Activated B cell treated with CpG ODN at 0.5 μM for 24 hours (primary cell): Measurements from ENCODE around the gene TTBK1. TPM values are rescaled to one million over a fixed set of nuclear protein-coding genes. Genes with fewer than 3 reads are reported as not detected.

ENCODE experiments used
- ATAC-seq: fragments of 200-7000 bp; cut with Tn5 transposase; one replicate; pipeline ENCODE4 v1.10.0; 2021; ENCODE audit warnings: low read depth, mild to moderate bottlenecking, moderate library complexity
- CTCF ChIA-PET: fragments of 350-600 bp; sonication (Branson Sonifier 250); formaldehyde crosslinking; loops from one replicate; lab custom pipeline; 2021; ENCODE audit warnings: antibody characterized with exemption; lab: Charles Lee
- POLR2A ChIA-PET: fragments of 350-600 bp; sonication (Branson Sonifier 250); formaldehyde crosslinking; loops from one replicate; lab custom pipeline; 2021; ENCODE audit warnings: antibody characterized with exemption; lab: Charles Lee
- DNase-seq: peaks from one replicate; pipeline ENCODE4 v3.0.0; 2022
- H3K27ac Mint-ChIP-seq: one replicate; pipeline ENCODE4 v1.8.0; 2020; ENCODE audit warnings: mixed read lengths
- H3K27me3 Mint-ChIP-seq: one replicate; pipeline ENCODE4 v1.8.0; 2021; ENCODE audit warnings: mixed read lengths
- H3K36me3 Mint-ChIP-seq: one replicate; pipeline ENCODE4 v1.8.0; 2021; ENCODE audit warnings: low read depth, mixed read lengths
- H3K4me1 Mint-ChIP-seq: one replicate; pipeline ENCODE4 v1.8.0; 2021; ENCODE audit warnings: mixed read lengths
- H3K4me3 Mint-ChIP-seq: one replicate; pipeline ENCODE4 v1.8.0; 2020; ENCODE audit warnings: mild to moderate bottlenecking, mixed read lengths
- H3K9me3 Mint-ChIP-seq: one replicate; pipeline ENCODE4 v1.8.0; 2020; ENCODE audit warnings: mixed read lengths
- CTCF ChIP-seq: fragments of 200-600 bp; IDR thresholded peaks from one replicate; pipeline ENCODE4 v1.8.0; 2022; ENCODE audit warnings: antibody characterized with exemption, mild to moderate bottlenecking
- intact Hi-C: fragments of 100-400 bp; cut with micrococcal nuclease; formaldehyde crosslinking; loops from one replicate; pipeline ENCODE4 v1.15.1; 2024
- total RNA-seq: library from RNA; stranded (reverse); gene quantifications from 2 replicates; pipeline ENCODE4 v1.2.3, GENCODE V29; 2022

Gene TTBK1
- total RNA-seq, 1 donor from 2014 or later: 0.13 TPM

DNA sequence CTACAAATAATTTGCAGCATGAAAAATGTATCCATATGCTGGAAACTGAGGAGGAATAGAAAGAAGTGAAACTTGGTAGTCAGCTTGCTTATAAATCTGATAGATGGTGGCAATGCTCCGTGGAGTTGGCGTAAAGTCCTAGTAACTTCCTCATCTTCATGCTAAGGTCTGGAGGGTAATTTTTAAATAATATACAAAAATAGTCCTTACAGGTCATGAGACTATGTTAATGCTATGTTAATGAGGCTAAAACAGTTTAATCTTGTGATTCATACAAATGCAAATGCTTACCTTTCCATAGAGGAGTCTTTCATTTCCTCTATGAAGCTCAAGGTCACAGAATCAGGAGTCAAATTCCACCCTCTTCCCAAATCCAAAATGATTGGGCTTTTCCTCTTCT, 74.7 kb downstream of the TTBK1 start:
- Mint-ChIP-seq H3K36me3 (peaks cover 27% of the 10 kb centered on the region), H3K4me3 (peak overlapping the region; percentile 68), H3K4me1 (peaks cover 86% of the 10 kb centered on the region), H3K27ac (peak overlapping the region; percentile 91), H3K27me3 (no peaks in the 10 kb centered on the region), H3K9me3 (no peaks in the 10 kb centered on the region)
- CTCF ChIA-PET: interaction anchor here (0.7 to 3.1 kb wide), 4 partner anchors 10 to 44 kb away, joined by 3 to 8 read pairs (median 5); partner anchors contain the start of gene CRIP3
- no peak for TF ChIP-seq CTCF
- DNase-seq (no peak), ATAC-seq (peak; percentile 61)
- intact Hi-C loops: loop anchor here (1.0 to 2.0 kb wide), 2 partner anchors 10 to 67 kb away; partner anchors contain the start of gene CRIP3
- POLR2A ChIA-PET: interaction anchor here (0.5 to 1.5 kb wide), 8 partner anchors 9 to 426 kb away, joined by 3 to 22 read pairs (median 4); partner anchors contain the start of genes CRIP3 and ZNF318

DNA sequence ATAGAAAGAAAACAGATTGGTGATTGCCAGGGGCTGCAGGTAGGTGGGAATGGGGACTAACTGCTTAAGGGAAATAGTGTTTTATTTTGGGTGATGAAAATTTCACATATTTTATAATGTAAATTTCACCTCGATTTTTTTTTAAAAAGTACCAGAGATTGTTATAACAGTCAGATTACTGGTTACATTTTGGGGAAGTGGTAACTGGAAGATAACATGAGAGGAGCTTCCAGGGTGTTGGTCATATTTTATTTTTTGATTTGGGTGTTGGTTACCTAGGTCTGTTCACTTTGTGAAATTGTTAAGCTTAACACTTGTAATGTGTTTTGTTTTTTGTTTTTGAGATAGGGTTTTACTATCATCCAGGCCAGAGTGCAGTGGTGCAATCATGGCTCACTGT, 82.6 kb downstream of the TTBK1 start:
- Mint-ChIP-seq H3K9me3 (no peaks in the 10 kb centered on the region), H3K27me3 (no peaks in the 10 kb centered on the region), H3K4me1 (peaks cover 40% of the 10 kb centered on the region), H3K4me3 (no peak overlapping the region), H3K27ac (no peak overlapping the region), H3K36me3 (peaks cover 44% of the 10 kb centered on the region)
- intact Hi-C loops: no loop called here
- no peak for TF ChIP-seq CTCF
- ATAC-seq (no peak), DNase-seq (no peak)
- ChIA-PET CTCF (no interaction called here), POLR2A (interaction anchor here (0.6 to 2.4 kb wide), 4 partner anchors 9 to 89 kb away, joined by 3 to 8 read pairs (median 6); no protein-coding TSS in a partner anchor)

- Mint-ChIP-seq H3K27ac (peak overlapping the region; percentile 31), H3K36me3 (peaks cover 52% of the 10 kb centered on the region)
Measured at GRCh38 chr6:43328528-43328927, 85.2 kb downstream of the TTBK1 start.

GRCh38 chr6:43331470-43331869, 88.2 kb downstream of the TTBK1 start:
- H3K9me3 Mint-ChIP-seq: no peaks in the 10 kb centered on the region
- ChIA-PET POLR2A (no interaction called here), CTCF (no interaction called here)
- H3K36me3 Mint-ChIP-seq: peaks cover 51% of the 10 kb centered on the region
- no peak for TF ChIP-seq CTCF
- no peak overlapping the region for H3K27ac Mint-ChIP-seq
- no peak overlapping the region for H3K4me3 Mint-ChIP-seq
- intact Hi-C loops: no loop called here
- ATAC-seq: no peak
- no peaks in the 10 kb centered on the region for H3K27me3 Mint-ChIP-seq
- no peak for DNase-seq
- H3K4me1 Mint-ChIP-seq: peaks cover 29% of the 10 kb centered on the region

More at GRCh38 chr6:43328528-43328927, 85.2 kb downstream of the TTBK1 start:
- intact Hi-C loops: no loop called here
- H3K4me1 Mint-ChIP-seq: peaks cover 32% of the 10 kb centered on the region
- DNase-seq (no peak), ATAC-seq (no peak)
- TF ChIP-seq CTCF: no peak
- ChIA-PET POLR2A (no interaction called here), CTCF (interaction anchor here (2.0 to 2.6 kb wide), 2 partner anchors 20 to 99 kb away, joined by 4 to 7 read pairs; partner anchors contain the start of genes CRIP3 and DNPH1)
- no peaks in the 10 kb centered on the region for H3K9me3 Mint-ChIP-seq
- no peak overlapping the region for H3K4me3 Mint-ChIP-seq
- H3K27me3 Mint-ChIP-seq: no peaks in the 10 kb centered on the region

DNA sequence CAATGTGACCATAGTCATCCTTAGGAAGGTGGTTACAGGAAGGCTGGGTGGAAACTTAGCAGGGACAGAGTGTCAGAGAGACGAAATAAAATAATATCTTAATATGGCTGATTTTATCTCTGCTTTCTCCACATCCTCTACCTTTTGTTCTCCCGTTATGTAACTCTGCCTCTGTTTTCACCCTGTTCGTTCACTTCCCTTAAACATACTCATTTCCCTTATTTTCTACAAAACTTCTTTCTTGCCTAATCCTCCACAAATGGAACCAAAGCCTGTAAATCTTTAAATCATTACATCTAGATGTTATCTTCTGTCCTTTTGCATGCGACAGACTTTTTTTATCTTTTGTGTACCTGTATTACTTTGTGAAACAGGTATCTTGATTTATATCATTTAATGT, 88.6 kb downstream of the TTBK1 start:
- H3K4me1 Mint-ChIP-seq: peaks cover 32% of the 10 kb centered on the region
- intact Hi-C loops: no loop called here
- DNase-seq (no peak), ATAC-seq (no peak)
- CTCF ChIA-PET: no interaction called here
- no peak for TF ChIP-seq CTCF
- peaks cover 55% of the 10 kb centered on the region for H3K36me3 Mint-ChIP-seq
- no peak overlapping the region for H3K27ac Mint-ChIP-seq
- POLR2A ChIA-PET: no interaction called here
- H3K27me3 Mint-ChIP-seq: no peaks in the 10 kb centered on the region
- no peak overlapping the region for H3K4me3 Mint-ChIP-seq
- H3K9me3 Mint-ChIP-seq: no peaks in the 10 kb centered on the region
